SK-N-SH treated with all-trans-retinoic acid at 6 μM for 48 hours (cell line): ENCODE measurements around the gene TTC32.

Source experiments
- ARNTL ChIP-seq: fragments of 450-650 bp; formaldehyde crosslinking; IDR thresholded peaks from 2 replicates; pipeline ENCODE4 v1.5.0; 2020; ENCODE audit warnings: low read depth, mild to moderate bottlenecking, moderate library complexity, borderline replicate concordance
- CREB5 ChIP-seq: fragments of 250-450 bp; sonication (Bioruptor Pico); IDR thresholded peaks from 2 replicates; pipeline ENCODE4 v1.5.1; 2020; ENCODE audit warnings: low read depth, mild to moderate bottlenecking, moderate library complexity
- CSRNP3 ChIP-seq: fragments of 250-450 bp; sonication (Bioruptor Pico); IDR thresholded peaks from 2 replicates; pipeline ENCODE4 v1.5.1; 2021; ENCODE audit warnings: mild to moderate bottlenecking, moderate library complexity
- ESRRG ChIP-seq: fragments of 250-450 bp; sonication (Bioruptor Pico); IDR thresholded peaks from 2 replicates; pipeline ENCODE4 v1.6.1; 2021; ENCODE audit warnings: mild to moderate bottlenecking
- GLIS3 ChIP-seq: fragments of 250-450 bp; sonication (Bioruptor Pico); IDR thresholded peaks from 2 replicates; pipeline ENCODE4 v1.5.0; 2020; ENCODE audit warnings: mild to moderate bottlenecking, moderate library complexity
- ISL1 ChIP-seq: fragments of 250-450 bp; sonication (Bioruptor Pico); IDR thresholded peaks from 2 replicates; pipeline ENCODE4 v2.1.2; 2022; ENCODE audit warnings: mild to moderate bottlenecking, moderate library complexity
- POU6F1 ChIP-seq: fragments of 250-450 bp; sonication (Bioruptor Pico); IDR thresholded peaks from 2 replicates; pipeline ENCODE4 v1.8.0; 2021; ENCODE audit warnings: low read depth, mild to moderate bottlenecking, moderate library complexity, borderline replicate concordance
- RARB ChIP-seq: fragments of 250-450 bp; sonication (Bioruptor Pico); IDR thresholded peaks from 2 replicates; pipeline ENCODE4 v1.8.0; 2021; ENCODE audit warnings: mild to moderate bottlenecking, moderate library complexity
- TSHZ2 ChIP-seq: fragments of 250-450 bp; sonication (Bioruptor Pico); IDR thresholded peaks from 2 replicates; pipeline ENCODE4 v1.5.0; 2020; ENCODE audit warnings: mild to moderate bottlenecking, moderate library complexity
- ZFP30 ChIP-seq: fragments of 450-650 bp; formaldehyde crosslinking; IDR thresholded peaks from 2 replicates; pipeline ENCODE4 v1.5.0; 2022; ENCODE audit warnings: mild to moderate bottlenecking, moderate library complexity
- ZNF70 ChIP-seq: fragments of 450-650 bp; formaldehyde crosslinking; IDR thresholded peaks from 2 replicates; pipeline ENCODE4 v1.5.0; 2020; ENCODE audit warnings: mild to moderate bottlenecking, moderate library complexity

- TF ChIP-seq ARNTL (CRISPR knock-in tag) (no peak), CREB5 (no peak), ISL1 (no peak), ESRRG (CRISPR knock-in tag) (no peak), GLIS3 (CRISPR knock-in tag) (no peak), POU6F1 (no peak), TSHZ2 (CRISPR knock-in tag) (no peak), CSRNP3 (CRISPR knock-in tag) (no peak), ZNF70 (CRISPR knock-in tag) (no peak), RARB (CRISPR knock-in tag) (no peak), ZFP30 (CRISPR knock-in tag) (no peak)
Observed at GRCh38 chr2:19895535-19895934, 6.2 kb downstream of the TTC32 start.
